GM21528 (cell line): ENCODE data around the gene CACNA2D1.

Experiments used
- ATAC-seq: cut with Tn5 transposase; IDR thresholded peaks from one replicate; pipeline ENCODE4 v1.9.1; 2021; ENCODE audit warnings: mild to moderate bottlenecking, moderate library complexity; ENCODE audit not compliant: unreplicated experiment, low FRiP score

Gene CACNA2D1

GRCh38 chr7:82185443-82185842, 258.1 kb downstream of the CACNA2D1 start:
- ATAC-seq: no peak

- ATAC-seq: no peak
Measured at GRCh38 chr7:82183634-82184033, 259.9 kb downstream of the CACNA2D1 start.

- ATAC-seq: no peak
Measured at GRCh38 chr7:82179311-82179710, 264.3 kb downstream of the CACNA2D1 start.

DNA sequence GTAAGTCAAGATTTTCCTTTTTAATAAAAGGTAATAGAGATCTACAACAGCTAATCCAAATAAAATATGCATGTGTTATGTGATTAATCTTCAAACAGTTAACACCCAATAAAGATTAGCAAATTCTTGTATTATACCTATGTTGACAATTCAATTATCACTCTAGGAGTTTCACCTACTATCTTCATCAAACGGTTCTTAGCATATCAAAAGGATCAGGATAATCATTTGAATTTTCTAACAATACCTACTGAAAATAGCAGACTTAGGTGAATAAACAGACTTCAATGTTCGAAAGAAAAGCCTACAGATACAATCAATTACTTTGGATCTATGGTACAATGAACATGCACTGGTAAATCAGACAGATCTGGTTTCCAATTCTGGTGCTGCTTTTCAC, 268.3 kb downstream of the CACNA2D1 start:
- no peak for ATAC-seq

GRCh38 chr7:82173400-82174021, 270.1 kb downstream of the CACNA2D1 start:
- no peak for ATAC-seq

DNA sequence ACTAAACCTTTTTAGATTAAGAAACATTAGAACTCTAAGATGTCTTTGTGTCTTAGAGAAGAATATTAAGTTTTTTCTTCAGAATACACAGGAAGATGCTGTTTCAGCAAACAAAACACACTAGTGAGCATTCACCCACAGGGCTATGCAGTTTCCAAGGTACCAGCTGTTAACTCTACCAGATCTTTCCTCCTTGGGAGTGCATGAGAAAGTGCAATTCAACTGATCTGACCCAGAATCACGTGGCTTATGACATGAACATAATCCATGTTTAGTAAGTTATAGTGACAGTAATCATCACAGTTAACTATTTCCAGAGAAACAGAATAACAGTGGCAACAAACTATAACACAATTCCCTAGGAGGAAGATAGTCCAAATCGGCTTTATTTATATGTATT, 270.7 kb downstream of the CACNA2D1 start:
- no peak for ATAC-seq

- ATAC-seq: no peak
Measured at GRCh38 chr7:82172017-82172416, 271.6 kb downstream of the CACNA2D1 start.

- ATAC-seq: no peak
Measured at GRCh38 chr7:82167558-82168314, 275.8 kb downstream of the CACNA2D1 start.

GRCh38 chr7:82166260-82167015, 277.1 kb downstream of the CACNA2D1 start:
- ATAC-seq: no peak

DNA sequence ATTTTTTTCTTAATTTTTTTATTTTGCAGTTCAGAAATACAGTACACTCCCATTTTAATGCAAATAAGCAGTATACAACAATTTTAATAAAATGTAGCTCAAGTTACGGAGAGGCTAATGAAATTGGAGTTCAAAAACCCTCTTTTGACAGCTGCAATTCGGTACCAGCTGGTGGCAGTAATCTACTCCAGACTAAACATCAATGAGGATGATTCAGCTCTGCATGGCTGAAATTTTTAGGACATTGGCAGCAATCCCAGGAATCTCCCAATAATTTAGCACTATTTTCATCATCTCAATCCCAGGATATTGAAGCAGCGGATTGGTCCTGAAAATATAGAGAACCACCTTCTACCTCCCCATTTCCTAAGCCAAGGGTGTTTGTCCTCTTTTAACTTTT, 278.8 kb downstream of the CACNA2D1 start:
- ATAC-seq: no peak

- no peak for ATAC-seq
Measured at GRCh38 chr7:82164410-82164809, 279.2 kb downstream of the CACNA2D1 start.

DNA sequence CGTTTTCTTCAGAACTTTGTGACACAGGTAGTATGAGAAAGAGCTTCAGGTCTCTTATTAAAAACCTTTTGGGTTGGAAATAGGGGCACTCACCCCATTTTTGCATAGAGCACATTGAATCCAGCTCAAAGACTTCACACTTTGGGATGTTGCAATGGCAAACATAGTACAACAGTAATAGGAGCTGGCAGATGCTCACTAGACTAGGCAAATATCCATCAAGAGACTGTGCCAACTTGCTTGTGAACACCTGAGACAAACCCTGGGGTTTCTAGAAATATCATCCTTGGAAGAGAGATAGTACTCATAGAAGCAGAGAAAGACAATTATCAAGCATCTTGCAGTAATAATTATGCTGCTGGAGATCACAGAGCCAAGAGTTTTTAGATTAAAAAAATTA, 280.0 kb downstream of the CACNA2D1 start:
- ATAC-seq: no peak

GRCh38 chr7:82162289-82162688, 281.3 kb downstream of the CACNA2D1 start:
- no peak for ATAC-seq

DNA sequence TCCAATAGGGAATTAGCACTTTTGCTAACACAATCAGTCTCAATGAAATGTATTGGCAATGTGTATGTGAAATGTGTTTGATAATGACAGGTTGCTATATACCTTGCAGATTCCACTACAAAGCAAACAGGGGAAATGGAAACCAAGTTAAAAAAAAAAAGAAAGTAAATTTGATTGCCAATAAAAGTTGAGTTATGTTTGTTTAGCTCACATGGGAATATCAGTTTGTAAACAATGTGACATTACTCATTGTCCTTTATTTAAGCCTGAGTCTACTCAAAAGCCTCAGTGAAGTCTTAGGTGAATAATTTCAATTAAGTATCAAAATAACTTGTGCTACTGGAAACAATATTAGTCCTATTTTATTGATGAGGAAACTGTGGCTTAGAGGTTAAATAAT, 285.2 kb downstream of the CACNA2D1 start:
- no peak for ATAC-seq

DNA sequence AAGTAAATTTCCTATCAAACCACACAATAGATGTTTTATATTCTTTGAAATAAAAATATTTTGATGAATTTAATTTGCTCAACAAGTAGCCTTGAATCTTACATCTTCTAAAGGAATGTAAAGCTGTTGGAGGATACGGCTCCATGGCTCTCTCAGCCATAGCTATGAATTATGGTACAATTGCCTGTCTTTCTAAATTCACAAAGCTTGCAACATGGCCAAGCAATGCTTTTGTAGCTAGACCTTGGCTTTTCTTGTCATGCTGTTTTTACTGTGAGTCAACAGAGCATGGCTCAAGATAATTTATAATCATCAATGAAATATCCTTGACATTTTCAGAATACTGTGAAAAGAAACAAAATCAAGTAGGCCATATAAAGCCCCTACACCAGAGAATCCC, 286.7 kb downstream of the CACNA2D1 start:
- ATAC-seq: no peak

GRCh38 chr7:82156168-82156567, 287.4 kb downstream of the CACNA2D1 start:
- ATAC-seq: no peak

DNA sequence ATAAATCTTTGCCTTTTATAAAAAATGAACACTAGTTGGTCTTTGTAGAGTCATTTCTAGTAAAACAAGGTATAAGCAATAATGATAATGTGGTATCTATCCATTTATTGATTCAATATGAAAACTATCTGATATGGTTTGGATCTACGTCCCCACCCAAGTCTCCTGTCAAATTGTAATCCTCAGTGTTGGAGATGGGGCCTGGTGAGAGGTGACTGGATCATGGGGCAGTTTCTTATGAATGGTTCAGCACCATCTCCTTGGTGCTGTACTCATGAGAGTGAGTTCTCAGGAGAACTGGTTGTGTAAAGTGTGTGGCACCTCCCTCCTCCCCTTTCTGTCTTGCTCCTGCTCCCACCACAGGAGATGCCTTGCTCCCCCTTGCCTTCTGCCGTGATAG, 288.8 kb downstream of the CACNA2D1 start:
- ATAC-seq: no peak

- ATAC-seq: no peak
Measured at GRCh38 chr7:82153776-82154175, 289.8 kb downstream of the CACNA2D1 start.

DNA sequence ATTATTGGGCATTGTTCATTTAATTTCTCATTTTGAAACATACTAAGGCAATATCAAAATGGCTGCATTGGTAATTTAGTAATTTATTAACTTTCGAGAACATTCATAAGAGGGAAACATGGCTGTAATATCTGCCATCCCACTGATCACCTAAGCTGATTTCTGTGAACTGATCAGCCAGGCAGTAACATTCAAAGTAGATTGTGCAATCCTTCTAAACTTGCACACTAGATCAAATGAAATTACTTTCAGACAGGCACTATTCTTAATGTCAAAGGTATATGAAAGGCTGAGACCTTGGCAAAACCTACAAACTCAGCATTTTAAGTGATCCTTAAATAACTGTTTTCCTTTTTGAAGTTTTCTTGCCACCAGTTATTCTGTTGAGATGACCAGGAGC, 290.7 kb downstream of the CACNA2D1 start:
- ATAC-seq: no peak

DNA sequence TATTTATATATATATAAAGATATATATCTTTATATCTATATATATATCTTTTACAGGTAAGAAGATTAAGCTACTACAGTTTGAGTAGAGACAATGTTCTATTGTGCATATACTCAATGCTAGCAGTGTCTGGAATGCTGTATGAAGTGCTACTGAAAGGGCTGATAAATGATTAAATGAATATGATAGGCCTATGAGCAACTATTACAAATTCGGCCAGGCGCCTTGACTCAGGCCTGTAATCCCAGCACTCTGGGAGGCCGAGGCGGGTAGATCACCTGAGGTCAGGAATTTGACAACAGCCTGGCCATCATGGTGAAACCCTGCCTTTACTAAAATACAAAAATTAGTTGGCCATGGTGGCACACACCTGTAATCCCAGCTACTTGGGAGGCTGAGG, 297.1 kb downstream of the CACNA2D1 start:
- no peak for ATAC-seq

DNA sequence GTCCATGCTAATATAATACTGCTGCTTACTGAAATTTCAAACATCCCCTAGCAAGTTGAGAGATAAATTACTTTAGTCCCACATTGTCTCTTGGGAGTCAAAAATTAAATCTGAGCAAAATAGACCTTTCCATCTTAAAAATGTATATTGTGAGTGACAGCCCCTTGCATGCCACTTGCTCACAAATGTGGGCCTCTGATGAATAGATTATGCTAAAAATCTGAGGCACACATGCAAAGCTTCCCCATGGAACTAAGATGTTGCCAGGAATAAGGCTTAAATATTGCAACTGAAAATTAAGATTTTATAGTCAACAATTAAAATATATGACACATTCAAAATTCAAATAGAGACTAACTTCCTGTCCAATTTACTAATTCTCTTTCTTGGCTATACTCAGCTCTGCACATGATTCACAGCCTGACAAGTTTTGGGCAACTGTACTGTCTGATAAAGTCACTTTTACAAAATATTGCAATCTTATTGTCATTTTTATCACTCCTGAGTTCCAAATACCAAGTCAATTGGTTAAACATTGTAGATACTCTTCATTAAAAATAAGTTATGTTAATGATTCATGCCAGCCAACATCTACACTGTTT, 301.2 kb downstream of the CACNA2D1 start:
- ATAC-seq: no peak
